Smooth muscle cell (in vitro differentiated cells): Measurements from ENCODE around the gene PPY. TPM values are rescaled to one million over a fixed set of nuclear protein-coding genes. Genes with fewer than 3 reads are reported as not detected.

ENCODE experiments used
- DNase-seq: peaks from one replicate; lab custom pipeline; 2025; ENCODE audit not compliant: unreplicated experiment; lab: John Stamatoyannopoulos, UW
- H2AFZ ChIP-seq: fragments of 200-600 bp; sonication (generic); 2 replicates; pipeline ENCODE4 v1.6.0; 2016; ENCODE audit warnings: antibody characterized with exemption, low read depth, mild to moderate bottlenecking
- H3F3A ChIP-seq: fragments of 200-600 bp; sonication (generic); 2 replicates; pipeline ENCODE4 v1.6.0; 2017; ENCODE audit warnings: antibody characterized with exemption, low read depth
- H3K27ac ChIP-seq: fragments of 200-600 bp; sonication (generic); 2 replicates; pipeline ENCODE4 v1.5.1; 2016; ENCODE audit warnings: low read depth, mild to moderate bottlenecking
- H3K27me3 ChIP-seq: fragments of 200-600 bp; sonication (generic); 2 replicates; pipeline ENCODE4 v1.6.1; 2016; ENCODE audit warnings: low read depth, mild to moderate bottlenecking
- H3K36me3 ChIP-seq: fragments of 200-600 bp; sonication (generic); 2 replicates; pipeline ENCODE4 v1.5.1; 2016; ENCODE audit warnings: low read depth
- H3K4me1 ChIP-seq: fragments of 200-600 bp; sonication (generic); 2 replicates; pipeline ENCODE4 v1.5.1; 2016; ENCODE audit warnings: low read depth
- H3K4me2 ChIP-seq: fragments of 200-600 bp; sonication (generic); 2 replicates; pipeline ENCODE4 v1.6.0; 2016; ENCODE audit warnings: mild to moderate bottlenecking
- H3K4me3 ChIP-seq: fragments of 200-600 bp; sonication (generic); 2 replicates; pipeline ENCODE4 v1.5.1; 2016; ENCODE audit warnings: mild to moderate bottlenecking
- H3K79me2 ChIP-seq: fragments of 200-600 bp; sonication (generic); 2 replicates; pipeline ENCODE4 v1.6.0; 2016; ENCODE audit warnings: low read depth, mild to moderate bottlenecking
- H3K9ac ChIP-seq: fragments of 200-600 bp; sonication (generic); 2 replicates; pipeline ENCODE4 v1.6.0; 2016; ENCODE audit warnings: low read depth
- H3K9me3 ChIP-seq: fragments of 200-600 bp; sonication (generic); replicated peaks from 2 replicates; pipeline ENCODE4 v1.5.1; 2016; ENCODE audit warnings: low read depth
- H4K20me1 ChIP-seq: fragments of 200-600 bp; sonication (generic); 2 replicates; pipeline ENCODE4 v1.6.0; 2016; ENCODE audit warnings: low read depth
- WGBS: methylation state at CpG from one replicate; pipeline ENCODE4 v1.1.7; 2016; ENCODE audit warnings: low lambda C conversion rate; 5-methylcytosine and 5-hydroxymethylcytosine counted together
- polyA plus RNA-seq: library from polyadenylated mRNA; unstranded; fragments of >200 nt; fragmentation: Nextera tagmentation; extraction: Ambion mirVana; gene quantifications from 2 replicates; pipeline ENCODE4 v1.2.1, GENCODE V29; 2016
- total RNA-seq: library from RNA; depleted of rRNA; stranded (reverse); fragments of >200 nt; gene quantifications from 2 replicates; pipeline ENCODE4 v1.2.3, GENCODE V29; 2014
- TF ChIP-seq, protein P1 (sequence below): fragments of 200-600 bp; sonication (generic); IDR thresholded peaks from 2 replicates; pipeline ENCODE4 v1.5.1; 2017; ENCODE audit warnings: borderline replicate concordance, mild to moderate bottlenecking, antibody characterized with exemption; ENCODE audit not compliant: insufficient read depth, poor library complexity, severe bottlenecking

PPY gene
- total and polyA plus RNA-seq, 2 experiments from 2014 or later, result not detected

DNA sequence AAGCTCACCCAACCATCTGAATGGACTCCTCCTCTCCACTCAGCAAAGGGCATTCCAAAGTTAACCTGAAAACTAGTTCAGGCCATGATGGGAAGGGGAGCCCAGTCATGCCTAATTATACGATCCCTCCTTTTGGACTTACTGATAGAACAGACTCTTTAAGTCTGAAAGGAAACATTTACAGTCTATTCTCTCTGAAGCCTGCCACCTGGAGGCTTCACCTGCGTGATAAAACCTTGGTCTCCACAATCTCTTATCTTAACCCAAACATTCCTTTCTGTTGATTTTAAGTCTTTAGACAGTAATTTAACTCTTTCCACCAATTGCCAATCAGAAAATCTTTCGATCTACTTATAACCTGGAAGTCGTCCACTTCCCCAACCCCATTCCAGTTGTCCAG is 25.9 kb downstream of the PPY start:
- Histone ChIP-seq H3K4me2 (no peak overlapping the region), H3K4me1 (no peaks in the 10 kb centered on the region), H3K27me3 (peaks cover 46% of the 10 kb centered on the region), H4K20me1 (no peaks in the 10 kb centered on the region), H3F3A (no peaks in the 10 kb centered on the region), H2AFZ (no peak overlapping the region), H3K36me3 (no peaks in the 10 kb centered on the region), H3K9me3 (no peaks in the 10 kb centered on the region), H3K79me2 (no peaks in the 10 kb centered on the region), H3K9ac (no peak overlapping the region), H3K27ac (no peak overlapping the region), H3K4me3 (no peak overlapping the region)
- WGBS, result 76% methylated on average over 4 of the region's 4 CpGs
- TF ChIP-seq, protein P1, sequence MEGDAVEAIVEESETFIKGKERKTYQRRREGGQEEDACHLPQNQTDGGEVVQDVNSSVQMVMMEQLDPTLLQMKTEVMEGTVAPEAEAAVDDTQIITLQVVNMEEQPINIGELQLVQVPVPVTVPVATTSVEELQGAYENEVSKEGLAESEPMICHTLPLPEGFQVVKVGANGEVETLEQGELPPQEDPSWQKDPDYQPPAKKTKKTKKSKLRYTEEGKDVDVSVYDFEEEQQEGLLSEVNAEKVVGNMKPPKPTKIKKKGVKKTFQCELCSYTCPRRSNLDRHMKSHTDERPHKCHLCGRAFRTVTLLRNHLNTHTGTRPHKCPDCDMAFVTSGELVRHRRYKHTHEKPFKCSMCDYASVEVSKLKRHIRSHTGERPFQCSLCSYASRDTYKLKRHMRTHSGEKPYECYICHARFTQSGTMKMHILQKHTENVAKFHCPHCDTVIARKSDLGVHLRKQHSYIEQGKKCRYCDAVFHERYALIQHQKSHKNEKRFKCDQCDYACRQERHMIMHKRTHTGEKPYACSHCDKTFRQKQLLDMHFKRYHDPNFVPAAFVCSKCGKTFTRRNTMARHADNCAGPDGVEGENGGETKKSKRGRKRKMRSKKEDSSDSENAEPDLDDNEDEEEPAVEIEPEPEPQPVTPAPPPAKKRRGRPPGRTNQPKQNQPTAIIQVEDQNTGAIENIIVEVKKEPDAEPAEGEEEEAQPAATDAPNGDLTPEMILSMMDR, result no peak
- no peak for DNase-seq

DNA sequence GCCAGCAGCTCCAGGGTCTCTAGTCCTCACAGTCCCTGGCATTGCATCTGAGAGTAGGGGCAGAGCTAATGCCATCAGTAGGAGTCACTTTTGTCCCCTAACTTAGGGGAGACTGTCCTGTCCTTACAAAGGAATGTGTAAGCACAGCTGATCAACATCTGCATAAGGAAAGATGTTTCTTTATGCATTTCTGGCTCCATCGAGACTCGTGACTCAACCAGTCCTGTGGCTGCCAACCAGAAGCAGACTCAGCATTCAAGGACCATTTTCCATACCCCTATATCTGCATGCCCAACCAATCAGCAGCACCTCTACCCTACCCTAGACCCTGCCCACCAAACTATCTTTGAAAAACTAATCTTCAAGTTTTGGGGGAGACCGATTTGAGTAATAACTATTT is 26.7 kb downstream of the PPY start:
- Histone ChIP-seq H3K9me3 (no peaks in the 10 kb centered on the region), H2AFZ (no peak overlapping the region), H4K20me1 (no peaks in the 10 kb centered on the region), H3K4me3 (no peak overlapping the region), H3K9ac (no peak overlapping the region), H3K36me3 (no peaks in the 10 kb centered on the region), H3K4me2 (no peak overlapping the region), H3K27me3 (peaks cover 46% of the 10 kb centered on the region), H3K79me2 (no peaks in the 10 kb centered on the region), H3F3A (no peaks in the 10 kb centered on the region), H3K27ac (no peak overlapping the region), H3K4me1 (no peaks in the 10 kb centered on the region)
- TF ChIP-seq, protein P1, result no peak
- no peak for DNase-seq
- WGBS, result 84% methylated on average over 3 of the region's 3 CpGs

DNA sequence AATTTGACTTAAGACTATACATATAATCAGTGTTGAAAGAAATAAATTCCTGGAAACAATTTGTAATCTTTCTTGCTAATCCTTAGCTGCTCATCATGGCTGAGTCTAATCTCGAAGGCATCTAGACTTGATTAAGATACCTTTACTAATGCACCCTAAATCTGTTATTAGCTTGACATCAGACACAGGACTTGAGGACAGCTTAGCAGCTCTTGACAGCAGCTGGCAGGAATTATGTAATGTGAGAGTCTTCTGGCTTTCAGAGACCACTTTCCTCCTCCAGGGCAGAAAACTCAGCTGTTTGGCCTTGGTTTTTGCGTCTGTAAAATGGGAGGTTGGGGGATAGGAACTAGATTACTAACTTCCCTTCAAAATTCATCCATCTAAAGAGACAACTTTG is 27.8 kb downstream of the PPY start:
- Histone ChIP-seq H4K20me1 (no peaks in the 10 kb centered on the region), H3K9me3 (no peaks in the 10 kb centered on the region), H3K4me2 (no peak overlapping the region), H3K79me2 (no peaks in the 10 kb centered on the region), H3K27me3 (peaks cover 46% of the 10 kb centered on the region), H3K4me3 (no peak overlapping the region), H3K27ac (no peak overlapping the region), H3K36me3 (no peaks in the 10 kb centered on the region), H3F3A (no peaks in the 10 kb centered on the region), H3K9ac (no peak overlapping the region), H3K4me1 (no peaks in the 10 kb centered on the region), H2AFZ (no peak overlapping the region)
- DNase-seq, result no peak
- TF ChIP-seq, protein P1, result no peak
- WGBS, result 82% methylated on average over 2 of the region's 2 CpGs

DNA sequence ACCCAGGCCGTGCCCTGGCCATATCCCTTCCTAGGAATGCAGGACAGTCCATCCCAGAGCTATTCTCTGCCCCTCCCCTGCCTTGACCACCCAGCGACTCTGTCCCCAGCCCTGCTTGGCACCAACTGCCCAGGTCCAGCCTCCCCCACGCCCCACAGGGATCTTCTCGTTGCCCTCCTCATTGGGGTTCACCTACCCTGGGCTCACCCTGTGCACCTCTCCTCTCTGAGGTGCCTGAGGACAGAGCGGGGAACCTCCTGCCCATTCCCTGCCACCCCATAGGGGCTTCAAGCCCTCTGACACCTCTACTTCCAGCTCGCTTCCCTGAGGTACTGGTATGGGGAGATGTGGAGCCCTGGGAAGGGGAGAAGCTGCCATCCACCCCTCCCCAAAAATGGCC is 28.7 kb downstream of the PPY start:
- TF ChIP-seq, protein P1, result no peak
- Histone ChIP-seq H3K9ac (no peak overlapping the region), H3K79me2 (no peaks in the 10 kb centered on the region), H3K4me2 (no peak overlapping the region), H3K9me3 (no peaks in the 10 kb centered on the region), H2AFZ (no peak overlapping the region), H3K4me3 (no peak overlapping the region), H3K4me1 (peaks cover 4% of the 10 kb centered on the region), H3F3A (no peaks in the 10 kb centered on the region), H4K20me1 (no peaks in the 10 kb centered on the region), H3K36me3 (no peaks in the 10 kb centered on the region), H3K27ac (no peak overlapping the region), H3K27me3 (peaks cover 50% of the 10 kb centered on the region)
- 86% methylated on average over 6 of the region's 6 CpGs for WGBS
- DNase-seq, result no peak
